Natural killer cell (primary cell): ENCODE data around the gene DOCK4. TPM values are rescaled to one million over a fixed set of nuclear protein-coding genes. Genes with fewer than 3 reads are reported as not detected.

Experiments
- ATAC-seq, 3 donors: fragments of 150-1000 bp in 2 of 3; fragments of 200-7000 bp in 1 of 3; cut with Tn5 transposase; 1 replicate in 1 of 3; 2 replicates in 2 of 3; pipeline ENCODE4 v1.10.0; 2021; ENCODE audit warnings: mild to moderate bottlenecking in 2 of 3, moderate library complexity in 2 of 3
- DNase-seq, 2 donors: peaks; one replicate each; pipeline versions ENCODE4 v3.0.0 to v3.0.0-alpha.2; 2013 to 2021; ENCODE audit warnings: mixed read lengths in 1 of 2
- H3K27ac ChIP-seq: one replicate; pipeline ENCODE4 v1.5.1; 2013; ENCODE audit warnings: mild to moderate bottlenecking, low read length
- H3K27me3 ChIP-seq: one replicate; pipeline ENCODE4 v1.6.1; 2013; ENCODE audit warnings: low read length; ENCODE audit not compliant: control insufficient read depth, insufficient read depth
- H3K36me3 ChIP-seq: one replicate; pipeline ENCODE4 v1.6.1; 2013; ENCODE audit warnings: low read length; ENCODE audit not compliant: control insufficient read depth, insufficient read depth
- H3K4me1 ChIP-seq: one replicate; pipeline ENCODE4 v1.6.1; 2013; ENCODE audit warnings: low read length; ENCODE audit not compliant: control insufficient read depth, insufficient read depth
- H3K4me3 ChIP-seq: one replicate; pipeline ENCODE4 v1.5.1; 2013; ENCODE audit warnings: low read length
- H3K9me3 ChIP-seq: one replicate; pipeline ENCODE4 v1.6.1; 2013; ENCODE audit warnings: low read length; ENCODE audit not compliant: control insufficient read depth, insufficient read depth
- H3K27ac Mint-ChIP-seq, 2 donors: one replicate each; pipeline ENCODE4 v1.8.0; 2022; ENCODE audit warnings: mild to moderate bottlenecking in 2 of 2, mixed read lengths in 2 of 2, moderate library complexity in 1 of 2
- H3K27me3 Mint-ChIP-seq, 2 donors: one replicate each; pipeline ENCODE4 v1.8.0; 2022; ENCODE audit warnings: low read depth in 2 of 2, mixed read lengths in 2 of 2
- H3K36me3 Mint-ChIP-seq: one replicate; pipeline ENCODE4 v1.8.0; 2022; ENCODE audit warnings: mixed read lengths
- H3K4me1 Mint-ChIP-seq, 2 donors: one replicate each; pipeline ENCODE4 v1.8.0; 2022; ENCODE audit warnings: mixed read lengths in 2 of 2
- H3K4me3 Mint-ChIP-seq: one replicate; pipeline ENCODE4 v1.8.0; 2022; ENCODE audit warnings: mild to moderate bottlenecking, moderate library complexity, mixed read lengths
- H3K9me3 Mint-ChIP-seq, 2 donors: one replicate each; pipeline ENCODE4 v1.8.0; 2022; ENCODE audit warnings: mixed read lengths in 2 of 2
- WGBS: methylation state at CpG from one replicate; pipeline ENCODE4 v1.1.7; 2013; ENCODE audit warnings: missing lambda C conversion rate; ENCODE audit not compliant: insufficient coverage; 5-methylcytosine and 5-hydroxymethylcytosine counted together
- intact Hi-C: fragments of 100-400 bp; cut with micrococcal nuclease; formaldehyde crosslinking; loops from one replicate; pipeline ENCODE4 v1.14.2; 2022
- total RNA-seq, 4 donors: library from RNA; stranded (reverse); fragments of 120-200 nt in 1 of 4; gene quantifications; one replicate each; pipeline versions ENCODE4 v1.2.3 to v1.2.4, GENCODE V29; 2013 to 2022
- TF ChIP-seq, protein P1 (sequence below): fragments of 200-600 bp; IDR thresholded peaks from one replicate; pipeline ENCODE4 v1.8.0; 2022; ENCODE audit warnings: antibody characterized with exemption

DOCK4 gene
- total RNA-seq, 3 donors from 2014 or later (not counting 1 experiment from before 2014, with no cell fraction given) = 0.61 to 2.4 (median 0.89) TPM

DNA sequence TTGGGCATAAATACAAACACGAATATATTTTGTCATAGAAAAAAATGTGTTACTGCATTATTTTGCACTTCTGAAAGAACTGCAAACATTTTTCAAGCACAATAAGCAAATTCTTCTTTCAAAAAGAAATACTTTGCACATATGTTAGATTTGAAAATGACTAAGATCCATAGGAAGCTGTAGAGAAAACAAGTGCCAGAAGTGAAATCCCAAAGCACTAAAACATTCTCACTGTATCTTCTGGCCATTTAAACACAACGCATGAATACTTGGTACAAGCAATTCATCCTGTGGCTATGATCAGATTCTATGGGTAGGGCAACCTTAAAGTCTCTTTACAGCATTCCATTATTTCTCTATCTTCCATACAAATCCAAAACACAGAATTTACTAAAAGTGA, 418.5 kb downstream of the DOCK4 start:
- H3K36me3 ChIP-seq = no peaks in the 10 kb centered on the region
- WGBS = 91% methylated on average over 1 of the region's 2 CpGs
- intact Hi-C loops = no loop called here
- Mint-ChIP-seq H3K4me1 (no peaks in the 10 kb centered on the region), H3K36me3 (no peaks in the 10 kb centered on the region), H3K27ac (no peak overlapping the region), H3K27me3 (no peaks in the 10 kb centered on the region), H3K4me3 (no peak overlapping the region), H3K9me3 (peaks cover 2% of the 10 kb centered on the region in 2 donors)
- H3K27me3 ChIP-seq = no peaks in the 10 kb centered on the region
- H3K4me1 ChIP-seq = no peaks in the 10 kb centered on the region
- no peak for ATAC-seq
- H3K27ac ChIP-seq = no peak overlapping the region
- no peak for DNase-seq
- peaks cover 3% of the 10 kb centered on the region for H3K9me3 ChIP-seq
- no peak overlapping the region for H3K4me3 ChIP-seq
- TF ChIP-seq, protein P1, sequence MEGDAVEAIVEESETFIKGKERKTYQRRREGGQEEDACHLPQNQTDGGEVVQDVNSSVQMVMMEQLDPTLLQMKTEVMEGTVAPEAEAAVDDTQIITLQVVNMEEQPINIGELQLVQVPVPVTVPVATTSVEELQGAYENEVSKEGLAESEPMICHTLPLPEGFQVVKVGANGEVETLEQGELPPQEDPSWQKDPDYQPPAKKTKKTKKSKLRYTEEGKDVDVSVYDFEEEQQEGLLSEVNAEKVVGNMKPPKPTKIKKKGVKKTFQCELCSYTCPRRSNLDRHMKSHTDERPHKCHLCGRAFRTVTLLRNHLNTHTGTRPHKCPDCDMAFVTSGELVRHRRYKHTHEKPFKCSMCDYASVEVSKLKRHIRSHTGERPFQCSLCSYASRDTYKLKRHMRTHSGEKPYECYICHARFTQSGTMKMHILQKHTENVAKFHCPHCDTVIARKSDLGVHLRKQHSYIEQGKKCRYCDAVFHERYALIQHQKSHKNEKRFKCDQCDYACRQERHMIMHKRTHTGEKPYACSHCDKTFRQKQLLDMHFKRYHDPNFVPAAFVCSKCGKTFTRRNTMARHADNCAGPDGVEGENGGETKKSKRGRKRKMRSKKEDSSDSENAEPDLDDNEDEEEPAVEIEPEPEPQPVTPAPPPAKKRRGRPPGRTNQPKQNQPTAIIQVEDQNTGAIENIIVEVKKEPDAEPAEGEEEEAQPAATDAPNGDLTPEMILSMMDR = no peak

DNA sequence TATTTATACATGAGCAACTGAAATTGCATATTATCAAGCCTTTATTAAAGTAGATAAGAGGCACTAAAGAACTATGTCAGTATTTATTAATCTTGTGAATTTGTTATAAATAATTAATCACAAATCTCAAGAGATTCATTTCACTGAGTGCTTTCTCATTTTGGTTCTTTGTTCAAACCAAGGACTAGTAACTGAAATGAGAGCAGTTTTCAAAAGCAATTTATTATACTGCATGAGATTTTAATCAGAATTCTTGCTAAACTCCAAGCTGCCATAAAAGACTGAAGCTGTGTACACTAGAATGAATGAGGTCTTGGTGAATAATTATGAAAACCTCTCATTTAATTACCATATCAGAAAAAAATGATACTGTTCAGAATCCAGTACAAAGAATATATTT, 419.1 kb downstream of the DOCK4 start:
- no peaks in the 10 kb centered on the region for H3K36me3 ChIP-seq
- no peaks in the 10 kb centered on the region for H3K27me3 ChIP-seq
- H3K4me3 ChIP-seq = no peak overlapping the region
- H3K4me3 Mint-ChIP-seq = no peak overlapping the region
- TF ChIP-seq, protein P1 = no peak
- H3K9me3 ChIP-seq = no peaks in the 10 kb centered on the region
- no peak for DNase-seq
- no peaks in the 10 kb centered on the region for H3K4me1 Mint-ChIP-seq
- H3K9me3 Mint-ChIP-seq = peaks cover 2% of the 10 kb centered on the region in 2 donors
- H3K36me3 Mint-ChIP-seq = no peaks in the 10 kb centered on the region
- H3K27ac Mint-ChIP-seq = no peak overlapping the region
- intact Hi-C loops = no loop called here
- no peaks in the 10 kb centered on the region for H3K27me3 Mint-ChIP-seq
- H3K27ac ChIP-seq = no peak overlapping the region
- no peaks in the 10 kb centered on the region for H3K4me1 ChIP-seq
- no peak for ATAC-seq

DNA sequence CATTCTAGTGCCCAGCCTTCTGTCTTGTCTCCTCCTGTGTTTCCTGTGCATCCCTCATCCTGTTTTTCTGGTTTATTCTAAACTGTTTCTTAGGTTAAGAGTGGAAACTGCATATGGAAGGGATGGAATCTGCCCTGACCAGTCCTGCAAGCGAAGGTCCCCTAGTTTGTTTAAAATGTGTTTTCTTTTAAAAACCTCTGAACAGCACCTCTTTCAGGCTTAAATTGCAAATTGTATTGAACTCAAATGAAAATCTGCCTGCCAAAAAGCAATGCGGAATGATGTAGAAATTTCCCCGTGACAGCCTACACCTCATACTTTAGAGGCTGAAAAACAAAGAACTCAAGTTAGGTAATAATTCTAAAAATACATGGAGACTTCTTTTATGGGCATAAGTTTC, 421.1 kb downstream of the DOCK4 start:
- H3K27ac Mint-ChIP-seq = no peak overlapping the region
- H3K27ac ChIP-seq = no peak overlapping the region
- no peaks in the 10 kb centered on the region for H3K4me1 ChIP-seq
- H3K4me1 Mint-ChIP-seq = no peaks in the 10 kb centered on the region
- no peaks in the 10 kb centered on the region for H3K36me3 ChIP-seq
- H3K27me3 ChIP-seq = no peaks in the 10 kb centered on the region
- no peaks in the 10 kb centered on the region for H3K9me3 ChIP-seq
- TF ChIP-seq, protein P1 = no peak
- H3K9me3 Mint-ChIP-seq = peaks cover 5% of the 10 kb centered on the region in 2 donors
- no peak overlapping the region for H3K4me3 Mint-ChIP-seq
- DNase-seq = no peak
- no peaks in the 10 kb centered on the region for H3K27me3 Mint-ChIP-seq
- H3K36me3 Mint-ChIP-seq = no peaks in the 10 kb centered on the region
- ATAC-seq = no peak
- no peak overlapping the region for H3K4me3 ChIP-seq
- 100% methylated on average over 2 of the region's 3 CpGs for WGBS
- intact Hi-C loops = no loop called here

DNA sequence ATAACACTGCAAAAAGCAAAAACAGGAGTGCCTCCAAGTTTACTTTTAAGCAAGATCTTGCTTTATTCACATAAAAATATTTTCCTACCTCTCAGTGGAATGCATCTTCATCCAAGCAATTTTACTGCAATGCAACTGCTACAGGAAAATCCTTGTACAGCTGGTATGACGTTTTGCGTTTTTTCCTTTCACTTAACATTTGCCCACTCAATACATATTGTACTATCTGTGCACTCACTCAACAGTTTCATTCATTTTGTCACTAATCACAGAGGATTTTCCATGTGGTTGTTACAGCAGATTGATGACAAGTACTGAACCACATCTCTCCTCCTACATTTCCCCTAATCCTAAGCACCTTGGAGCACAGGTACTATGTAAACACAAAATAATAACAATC, 421.9 kb downstream of the DOCK4 start:
- TF ChIP-seq, protein P1 = no peak
- Mint-ChIP-seq H3K4me1 (no peaks in the 10 kb centered on the region), H3K4me3 (no peak overlapping the region), H3K27me3 (no peaks in the 10 kb centered on the region), H3K36me3 (no peaks in the 10 kb centered on the region), H3K9me3 (peaks cover 5% of the 10 kb centered on the region in 2 donors), H3K27ac (no peak overlapping the region)
- ATAC-seq (no peak), DNase-seq (no peak)
- H3K36me3 ChIP-seq = no peaks in the 10 kb centered on the region
- H3K4me1 ChIP-seq = no peaks in the 10 kb centered on the region
- H3K27me3 ChIP-seq = no peaks in the 10 kb centered on the region
- no peak overlapping the region for H3K27ac ChIP-seq
- intact Hi-C loops = no loop called here
- 90% methylated on average over 2 of the region's 2 CpGs for WGBS
- no peaks in the 10 kb centered on the region for H3K9me3 ChIP-seq
- H3K4me3 ChIP-seq = no peak overlapping the region
